Head of caudate nucleus (tissue), 42 donors: ENCODE measurements around the gene TTYH1.
"Not testable (repeated sequence)": the region's sequence is repeated elsewhere in the genome, so short reads cannot be mapped to it uniquely, and the experiment has no call there.

Experiments used
- DNase-seq, 42 donors: peaks; one replicate each; pipeline versions ENCODE4 v3.0.0 to v3.0.0-alpha.2; 2020 to 2021; ENCODE audit warnings: mixed read lengths in 7 of 42
- intact Hi-C: fragments of 100-400 bp; cut with DNase I; formaldehyde crosslinking; loops from one replicate; pipeline ENCODE4 v1.15.0; 2022

The TTYH1 gene

DNA sequence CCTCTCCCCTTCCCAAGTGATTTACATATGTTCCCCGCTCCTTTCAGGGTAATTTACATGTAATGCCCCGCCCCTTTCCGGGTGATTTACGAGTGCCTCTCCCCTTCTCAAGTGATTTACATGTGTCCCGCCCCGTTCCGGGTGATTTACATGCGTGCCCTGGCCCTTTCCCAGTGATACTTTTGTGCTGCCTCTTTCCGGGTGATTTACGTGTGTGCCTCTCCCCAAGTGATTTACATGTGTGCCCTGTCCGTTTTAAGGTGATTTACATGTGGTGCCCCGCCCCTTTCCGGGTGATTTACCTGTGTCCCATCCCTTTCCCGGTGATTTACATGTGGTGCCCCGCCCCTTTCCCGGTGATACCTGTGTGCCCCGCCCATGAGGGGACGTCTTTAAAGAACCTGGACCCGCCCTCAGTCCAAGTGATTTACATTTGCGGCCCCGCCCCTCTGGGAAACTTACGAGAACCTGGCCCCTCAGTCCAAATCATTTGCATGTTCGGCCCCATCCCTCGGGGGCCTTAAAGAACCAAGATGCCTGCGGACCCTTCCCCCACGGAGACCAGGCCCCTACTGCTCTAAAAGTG lies 48.9 kb downstream of the TTYH1 start:
- intact Hi-C loops: no loop called here
- peak in 41 of 42 donors; percentile 20 to 84 (median 56) for DNase-seq

DNA sequence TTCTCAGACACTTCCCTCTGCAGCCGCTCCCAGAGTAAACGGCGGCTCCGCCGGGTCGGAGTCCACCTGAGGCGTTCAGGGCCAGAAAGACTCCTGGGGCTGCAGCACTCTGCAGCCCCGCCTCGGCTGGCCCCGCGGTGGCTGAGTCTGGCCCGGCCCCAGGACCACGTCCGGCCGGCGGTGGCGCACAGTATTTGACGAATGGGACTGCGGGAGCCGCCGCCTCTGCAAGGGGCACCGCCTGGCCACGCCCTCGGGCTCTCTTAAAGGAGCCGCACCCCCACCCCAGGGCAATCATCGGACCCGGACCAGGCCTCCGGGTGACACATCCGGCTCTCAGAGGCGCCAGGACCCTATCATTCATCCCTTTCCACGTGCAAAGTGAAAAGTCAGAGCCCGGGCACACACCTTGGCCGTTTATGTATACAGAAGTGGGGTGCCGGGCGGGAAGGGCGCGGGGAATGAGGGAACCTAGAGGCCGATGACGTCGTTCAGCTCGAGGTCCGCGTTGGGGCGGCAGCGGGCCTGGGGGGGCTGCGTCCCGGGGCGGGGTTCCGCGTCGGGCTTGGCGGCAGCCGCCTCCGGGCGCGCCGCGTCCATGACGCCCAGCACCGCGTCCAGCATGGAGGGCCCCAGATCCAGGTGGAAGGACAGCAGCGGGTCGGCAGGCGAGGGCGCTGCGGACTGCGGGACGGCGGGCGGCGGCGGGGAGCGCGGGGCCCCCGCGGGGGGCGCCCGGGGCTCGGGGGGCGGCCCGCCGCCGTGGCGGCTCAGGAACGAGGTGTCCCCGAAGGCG lies 49.6 kb downstream of the TTYH1 start:
- intact Hi-C loops: no loop called here
- peak; percentile 66 to 94 (median 83) for DNase-seq

DNA sequence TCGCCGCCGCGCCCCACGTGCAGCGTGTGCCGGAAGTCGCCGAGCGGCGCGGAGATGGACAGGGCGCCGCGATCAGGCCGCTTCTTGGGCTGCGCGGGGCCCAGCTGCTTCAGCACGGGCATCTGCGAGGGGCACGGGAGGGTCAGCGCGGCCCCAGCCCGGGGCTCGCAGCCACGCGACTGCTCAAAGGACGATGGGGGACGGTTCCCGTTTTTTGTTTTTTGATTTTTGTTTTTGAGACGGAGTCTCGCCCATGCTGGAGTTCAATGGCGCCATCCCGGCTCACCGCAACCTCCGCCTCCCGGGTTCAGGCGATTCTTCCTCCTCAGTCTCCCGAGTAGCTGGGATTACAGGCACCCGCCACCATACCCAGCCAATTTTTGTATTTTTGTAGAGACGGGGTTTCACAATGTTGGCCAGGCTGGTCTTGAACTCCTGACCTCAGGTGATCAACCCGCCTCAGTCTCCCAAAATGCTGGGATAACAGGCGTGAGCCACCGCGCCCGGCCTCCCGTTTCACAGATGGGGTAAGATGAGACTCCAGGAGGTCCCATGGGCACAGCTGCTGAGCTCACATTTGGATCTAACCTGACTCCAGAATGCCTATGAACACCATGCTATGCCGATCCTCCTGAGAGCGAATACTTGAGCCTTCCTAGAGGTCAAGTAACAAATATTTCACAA lies 50.3 kb downstream of the TTYH1 start:
- intact Hi-C loops: no loop called here
- peak in 2 of 42 donors; percentile 10 to 29 for DNase-seq

DNA sequence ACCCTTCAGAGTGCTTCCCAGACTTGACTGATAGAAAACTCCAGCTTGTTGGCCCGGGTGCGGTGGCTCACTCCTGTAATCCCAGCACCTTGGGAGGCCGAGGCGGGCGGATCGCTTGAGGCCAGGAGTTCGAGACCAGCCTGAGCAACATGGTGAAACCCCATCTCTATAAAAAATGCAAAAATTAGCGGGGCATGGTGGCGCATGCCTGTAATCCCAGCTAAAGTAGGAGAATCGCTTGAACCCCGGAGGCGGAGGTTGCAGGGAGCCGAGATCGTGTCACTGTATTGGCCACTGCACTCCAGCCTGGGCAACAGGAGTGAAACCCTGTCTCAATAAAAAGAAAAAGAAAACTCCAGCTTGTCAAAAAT lies 50.8 kb downstream of the TTYH1 start:
- intact Hi-C loops: not testable (repeated sequence)
- DNase-seq: peak in 2 of 42 donors; percentile 1 to 9

GRCh38 chr19:54469496-54469934 lies 54.3 kb downstream of the TTYH1 start:
- intact Hi-C loops: no loop called here
- peak in 1 of 42 donors; percentile 18 for DNase-seq

GRCh38 chr19:54470276-54470887 lies 55.1 kb downstream of the TTYH1 start:
- DNase-seq: peak in 1 of 42 donors; percentile 21
- intact Hi-C loops: loop anchor here (10.0 kb wide), 1 partner anchor 204 kb away; no protein-coding TSS in a partner anchor

DNA sequence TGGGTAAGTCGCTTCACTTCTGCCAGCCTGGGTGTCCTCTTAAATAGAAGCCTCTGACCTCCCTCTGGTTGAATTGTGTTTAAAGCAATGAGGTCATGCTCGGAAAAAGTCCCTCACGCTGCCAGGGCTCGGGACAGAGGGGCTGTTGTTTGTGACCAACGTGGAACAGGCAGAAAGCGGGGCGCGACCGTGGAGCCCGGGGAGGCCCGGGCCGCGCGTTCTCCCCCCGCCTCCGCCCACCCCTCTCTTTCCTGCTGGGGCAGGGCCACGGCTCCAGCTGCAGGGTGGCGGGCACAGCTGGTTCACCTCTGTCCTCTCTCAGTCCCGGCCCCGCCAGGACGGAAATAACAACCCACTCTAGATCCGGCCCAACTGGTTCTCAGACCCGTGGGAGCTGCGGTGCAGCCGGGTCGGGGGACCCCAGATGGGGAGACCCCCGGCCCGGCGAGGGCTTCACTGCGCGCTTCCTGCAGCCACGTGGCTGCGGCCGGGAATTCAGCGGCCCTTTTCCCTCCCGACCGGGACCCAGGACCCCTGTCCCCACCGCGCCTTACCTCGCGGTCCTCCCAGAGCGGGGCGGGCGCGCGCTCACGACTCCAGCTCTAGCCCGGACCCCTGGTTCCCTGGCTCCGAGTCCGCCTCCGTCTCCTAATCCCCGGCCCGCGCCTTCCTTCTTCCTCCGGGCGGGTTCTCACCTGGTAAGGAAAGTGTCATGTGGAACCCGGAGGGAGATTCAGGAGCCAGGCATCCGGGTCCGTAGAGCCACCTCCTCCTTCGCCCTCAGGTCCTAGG lies 55.9 kb downstream of the TTYH1 start:
- intact Hi-C loops: loop anchor here (10.0 kb wide), 1 partner anchor 204 kb away; no protein-coding TSS in a partner anchor
- DNase-seq: peak; percentile 25 to 84 (median 60)

DNA sequence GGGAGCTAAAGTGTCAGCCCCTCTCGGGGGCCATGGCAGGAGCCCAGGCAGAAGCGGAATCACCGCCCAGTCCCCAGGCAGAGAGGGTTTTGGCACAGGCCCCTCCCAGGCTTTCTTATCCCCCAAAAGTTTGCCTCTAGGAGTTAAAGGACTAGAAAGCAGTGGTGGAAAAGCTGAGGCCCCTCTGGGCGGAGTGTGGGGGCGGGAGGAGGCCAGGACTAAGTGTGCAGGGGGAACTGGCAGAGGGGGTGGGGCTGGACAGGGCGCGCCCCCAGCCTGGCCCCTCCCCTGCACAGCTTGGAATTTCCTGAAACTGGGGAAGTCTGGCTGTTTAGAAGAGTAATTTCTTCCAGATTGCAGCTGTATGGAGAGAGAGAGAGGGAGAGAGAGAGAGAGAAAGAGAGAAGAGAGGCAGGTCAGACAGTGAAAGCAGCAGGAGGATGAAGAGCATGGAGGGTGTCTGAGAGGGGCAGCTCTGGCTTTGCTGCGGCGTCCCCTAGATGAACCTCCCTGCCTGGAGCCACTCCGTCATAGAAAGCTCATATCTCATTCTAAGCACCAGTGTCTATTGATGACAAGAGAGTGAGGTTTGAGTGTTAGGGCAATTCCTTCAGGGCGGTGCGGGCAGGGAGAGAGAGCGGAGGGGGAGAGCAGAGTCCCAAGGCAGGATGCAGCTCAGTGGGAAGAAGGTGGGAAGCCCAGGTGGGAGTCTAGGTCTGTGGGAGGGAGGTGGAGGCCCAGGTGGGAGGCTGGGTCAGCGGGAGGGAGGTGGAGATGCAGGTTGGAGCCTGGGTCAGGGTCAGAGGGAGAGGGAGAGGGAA lies 58.0 kb downstream of the TTYH1 start, which contains the start of gene CDC42EP5:
TSS of gene CDC42EP5 (minus strand) at position 226 of the 821 bp plus-strand sequence. CDS start 7,749 bp downstream, outside the sequence.
- peak in 1 of 42 donors; percentile 32 for DNase-seq
- intact Hi-C loops: loop anchor here (10.0 kb wide), 1 partner anchor 202 kb away; no protein-coding TSS in a partner anchor

- intact Hi-C loops: loop anchor here (10.0 kb wide), 1 partner anchor 201 kb away; no protein-coding TSS in a partner anchor
- DNase-seq: peak in 1 of 42 donors; percentile 20
Observed at GRCh38 chr19:54473892-54474372, 58.7 kb downstream of the TTYH1 start.

DNA sequence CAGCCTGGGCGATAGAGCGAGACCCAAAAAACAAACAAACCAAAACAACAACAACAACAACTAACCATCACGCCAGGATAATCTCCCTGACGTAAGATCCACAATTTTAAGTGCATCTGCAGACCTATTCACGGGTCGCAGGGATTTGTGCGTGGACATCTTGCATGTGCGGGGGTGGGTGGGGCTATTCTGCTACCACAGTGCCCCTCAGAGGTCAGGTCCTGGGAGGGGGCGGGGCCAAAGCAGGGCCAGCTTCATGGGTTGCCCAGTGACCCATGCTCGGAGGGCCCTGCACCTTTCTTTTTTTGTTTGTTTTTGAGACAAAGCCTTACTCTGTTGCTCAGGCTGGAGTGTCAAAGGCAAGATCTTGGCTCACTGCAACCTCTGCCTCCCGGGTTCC lies 60.4 kb downstream of the TTYH1 start:
- no peak for DNase-seq
- intact Hi-C loops: loop anchor here (10.0 kb wide), 1 partner anchor 199 kb away; no protein-coding TSS in a partner anchor

DNA sequence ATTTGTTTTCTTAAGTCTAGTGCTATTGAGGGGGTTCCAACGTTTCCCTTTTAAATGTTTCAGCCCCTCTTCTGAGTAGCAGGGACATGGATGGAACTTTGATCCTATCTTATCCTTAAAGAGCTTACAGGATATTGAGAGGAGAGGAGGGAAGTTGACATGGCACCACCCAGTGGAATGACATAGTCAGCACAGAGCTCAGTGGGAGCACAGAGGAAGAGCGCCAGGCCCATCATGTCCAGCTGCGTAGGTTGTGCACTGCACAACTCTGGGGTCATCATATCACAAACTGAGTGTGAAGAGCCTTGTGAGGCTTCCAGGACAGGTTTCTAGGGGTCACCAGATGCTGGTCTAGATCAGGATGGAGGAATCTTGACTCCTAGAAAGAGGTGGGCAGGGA lies 62.4 kb downstream of the TTYH1 start:
- intact Hi-C loops: loop anchor here (10.0 kb wide), 1 partner anchor 197 kb away; no protein-coding TSS in a partner anchor
- DNase-seq: no peak

- peak in 13 of 42 donors; percentile 16 to 66 (median 34) for DNase-seq
- intact Hi-C loops: loop anchor here (10.0 kb wide), 1 partner anchor 196 kb away; no protein-coding TSS in a partner anchor
Observed at GRCh38 chr19:54478677-54479266, 63.5 kb downstream of the TTYH1 start.

GRCh38 chr19:54480051-54480450 lies 64.8 kb downstream of the TTYH1 start:
- intact Hi-C loops: no loop called here
- DNase-seq: no peak

DNA sequence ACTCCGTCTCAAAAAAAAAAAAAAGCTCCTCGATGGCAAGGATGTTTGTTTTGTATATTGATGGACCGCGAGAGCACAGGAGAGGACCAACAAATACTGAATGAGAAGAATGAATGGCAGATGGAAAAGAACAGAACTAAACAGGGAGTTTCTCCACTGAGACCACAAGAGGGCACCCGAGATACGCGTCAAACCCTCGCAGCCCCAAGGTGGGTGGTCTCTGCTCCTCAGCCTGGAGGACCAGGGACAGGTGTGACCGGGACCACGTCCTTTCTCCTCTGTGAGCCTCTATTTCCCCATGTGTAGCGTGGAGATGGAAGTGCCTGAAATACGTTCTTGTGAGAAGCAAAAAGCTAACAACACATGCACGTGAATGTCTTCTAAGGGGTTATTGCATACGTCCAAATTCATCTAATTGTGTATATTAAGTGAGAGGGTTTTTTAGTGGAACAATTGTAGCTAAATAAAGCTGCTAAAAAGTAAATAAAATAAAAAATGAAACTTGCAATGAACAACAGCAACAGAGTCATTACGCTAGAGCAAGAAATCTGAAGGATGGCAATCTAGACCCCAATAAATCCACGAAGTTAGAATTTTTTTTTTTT lies 66.2 kb downstream of the TTYH1 start:
- intact Hi-C loops: no loop called here
- DNase-seq: peak in 30 of 42 donors; percentile 19 to 72 (median 50)

GRCh38 chr19:54482889-54483288 lies 67.6 kb downstream of the TTYH1 start:
- intact Hi-C loops: no loop called here
- no peak for DNase-seq

DNA sequence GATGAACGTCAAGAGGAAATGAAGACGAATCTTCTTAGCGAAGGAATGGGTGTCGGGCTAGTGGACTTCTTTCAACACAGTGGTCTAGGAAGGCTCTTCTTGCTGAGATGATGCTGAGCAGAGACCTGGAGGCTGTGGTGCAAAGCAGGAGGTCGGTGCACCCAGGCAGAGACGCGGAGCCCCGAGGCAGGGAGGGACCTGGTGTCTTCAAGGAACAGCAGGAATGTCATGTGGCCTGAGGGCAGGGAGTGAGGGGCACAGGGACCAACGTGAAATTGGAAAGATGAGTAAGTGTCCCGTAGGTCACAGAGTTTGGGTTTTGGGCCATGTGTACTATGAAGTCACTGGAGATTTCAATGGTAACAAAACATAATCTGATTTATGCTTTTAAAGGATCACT lies 69.2 kb downstream of the TTYH1 start:
- no peak for DNase-seq
- intact Hi-C loops: no loop called here
